NCI-H146 (cell line): ENCODE results near the gene EFCAB6.
A peak's percentile ranks its signal among the peaks of the same experiment; 100 is the strongest.

Experiments
- DNase-seq: peaks from one replicate; lab custom pipeline; 2025; lab: John Stamatoyannopoulos, UW

Gene EFCAB6

DNA sequence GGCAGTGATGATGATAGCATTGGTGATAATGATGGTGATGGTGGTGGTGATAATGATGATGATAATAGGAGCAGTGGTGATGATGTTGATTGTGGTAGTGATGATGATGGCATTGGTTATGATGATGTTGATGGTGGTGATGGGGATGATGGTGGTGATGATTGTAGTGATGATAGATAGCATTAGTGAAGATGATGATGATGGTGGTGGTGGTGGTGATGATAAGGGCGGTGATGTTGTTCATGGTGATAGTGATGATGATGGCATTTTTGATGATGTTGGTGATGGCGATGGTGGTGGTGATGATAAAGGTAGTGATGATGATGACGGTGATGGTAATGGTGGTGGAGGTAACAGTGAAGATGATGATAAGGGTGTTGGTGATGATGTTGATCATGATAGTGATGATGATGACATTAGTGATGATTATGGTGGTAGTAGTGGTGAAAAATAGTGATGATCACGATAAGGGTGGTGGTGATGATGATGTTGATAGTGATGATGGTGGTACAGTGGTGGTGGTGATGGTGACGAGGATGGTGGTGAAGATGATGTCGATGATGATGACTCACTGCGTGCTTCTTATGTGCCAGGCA is 307.3 kb downstream of the EFCAB6 start:
- no peak for DNase-seq

DNA sequence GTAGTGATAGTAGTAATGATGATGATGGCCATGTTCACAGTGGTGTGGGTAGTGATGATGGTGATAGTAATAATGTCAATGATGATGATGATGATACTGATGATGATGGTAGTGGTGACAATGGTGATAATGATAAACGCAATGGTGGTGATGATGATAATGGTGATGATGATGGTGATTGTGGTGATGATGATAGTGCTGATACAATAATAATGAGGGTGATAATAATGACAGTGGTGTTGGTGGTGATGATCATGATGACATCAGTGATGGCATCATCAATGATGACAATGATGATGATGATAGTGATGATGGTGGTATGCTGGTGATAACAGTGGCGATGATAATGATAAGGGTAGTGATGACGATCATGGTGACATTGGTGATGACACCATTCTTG is 308.0 kb downstream of the EFCAB6 start:
- no peak for DNase-seq

GRCh38 chr22:43502306-43502874 is 309.7 kb downstream of the EFCAB6 start:
- no peak for DNase-seq

GRCh38 chr22:43501878-43502277 is 310.2 kb downstream of the EFCAB6 start:
- DNase-seq, result peak; percentile 8

- no peak for DNase-seq
Measured at GRCh38 chr22:43500792-43501785, 311.0 kb downstream of the EFCAB6 start.

DNA sequence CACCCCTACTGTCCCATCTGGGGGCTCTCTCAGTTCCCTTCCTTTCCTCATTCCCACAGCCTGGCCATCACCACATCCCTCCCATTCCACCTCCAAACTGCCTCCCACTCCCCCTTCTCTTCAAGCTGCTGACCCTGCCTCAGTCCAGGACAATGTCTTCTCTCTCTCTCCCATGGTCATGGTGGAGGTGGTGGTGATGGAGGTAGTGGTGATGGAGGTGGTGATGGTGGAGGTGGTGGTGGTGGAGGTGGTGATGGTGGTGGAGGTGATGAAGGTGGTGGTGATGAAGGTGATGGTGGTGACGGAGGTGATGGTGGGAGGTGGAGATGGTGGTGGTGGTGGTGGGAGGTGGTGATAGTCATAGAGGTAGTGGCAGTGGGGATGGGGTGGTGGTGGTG is 313.2 kb downstream of the EFCAB6 start:
- no peak for DNase-seq

- no peak for DNase-seq
Measured at GRCh38 chr22:43497956-43498855, 313.9 kb downstream of the EFCAB6 start.

GRCh38 chr22:43493297-43493696 is 318.8 kb downstream of the EFCAB6 start:
- DNase-seq, result no peak

DNA sequence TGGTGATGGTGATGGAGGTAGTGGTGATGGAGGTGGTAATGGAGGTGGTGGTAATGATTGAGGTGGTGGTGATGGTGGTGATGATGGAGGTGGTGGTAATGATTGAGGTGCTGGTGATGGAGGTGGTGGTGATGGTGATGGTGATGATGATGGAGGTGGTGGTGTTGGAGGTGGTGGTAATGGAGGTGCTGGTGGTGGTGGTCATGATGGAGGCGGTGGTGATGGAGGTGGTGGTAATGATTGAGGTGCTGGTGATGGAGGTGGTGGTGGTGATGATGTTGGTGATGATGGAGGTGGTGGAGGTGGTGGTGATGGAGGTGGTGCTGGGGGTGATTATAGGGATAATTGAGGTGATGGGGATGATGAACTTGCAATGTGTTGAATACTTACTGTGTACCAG is 320.4 kb downstream of the EFCAB6 start:
- DNase-seq, result no peak

DNA sequence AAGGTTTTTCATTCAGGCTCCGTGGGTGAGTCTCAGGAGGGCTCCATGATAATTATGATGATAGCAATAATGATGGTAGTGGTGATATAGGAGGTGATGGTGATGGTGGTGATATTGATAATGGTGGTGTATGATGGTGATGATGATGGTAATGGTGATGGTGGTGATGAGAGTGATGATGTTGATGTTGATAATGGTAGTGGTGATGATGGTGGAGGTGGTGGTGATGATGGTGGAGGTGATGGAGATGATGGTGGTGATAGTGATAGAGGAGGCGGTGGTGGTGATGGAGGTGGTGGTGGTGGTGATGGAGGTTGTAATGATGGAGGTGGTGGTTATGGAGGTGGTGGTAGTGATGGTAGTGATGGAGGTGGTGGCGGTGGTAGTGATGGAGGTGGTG is 320.9 kb downstream of the EFCAB6 start:
- DNase-seq, result no peak

DNA sequence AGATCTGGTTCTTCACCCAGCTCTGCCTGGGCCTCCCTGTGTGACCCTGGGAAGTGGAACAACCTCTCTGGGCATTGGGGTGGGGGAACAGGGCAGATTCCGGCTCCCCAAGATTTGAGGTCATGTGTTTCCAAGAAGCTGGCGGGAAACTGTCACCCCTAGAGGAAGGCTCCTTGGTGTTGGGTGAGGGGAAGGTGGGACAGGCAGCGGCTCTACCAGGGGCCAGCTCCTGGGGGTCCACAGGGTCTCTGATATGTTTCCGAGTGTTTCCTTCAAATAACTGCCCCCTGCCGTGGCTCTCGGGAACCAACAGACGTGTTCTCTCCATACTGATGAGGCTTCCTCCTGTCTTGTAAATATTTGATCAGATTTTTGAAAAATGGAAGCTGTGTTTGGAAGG is 321.8 kb downstream of the EFCAB6 start:
- DNase-seq, result no peak

GRCh38 chr22:43488937-43489336 is 323.2 kb downstream of the EFCAB6 start:
- no peak for DNase-seq

DNA sequence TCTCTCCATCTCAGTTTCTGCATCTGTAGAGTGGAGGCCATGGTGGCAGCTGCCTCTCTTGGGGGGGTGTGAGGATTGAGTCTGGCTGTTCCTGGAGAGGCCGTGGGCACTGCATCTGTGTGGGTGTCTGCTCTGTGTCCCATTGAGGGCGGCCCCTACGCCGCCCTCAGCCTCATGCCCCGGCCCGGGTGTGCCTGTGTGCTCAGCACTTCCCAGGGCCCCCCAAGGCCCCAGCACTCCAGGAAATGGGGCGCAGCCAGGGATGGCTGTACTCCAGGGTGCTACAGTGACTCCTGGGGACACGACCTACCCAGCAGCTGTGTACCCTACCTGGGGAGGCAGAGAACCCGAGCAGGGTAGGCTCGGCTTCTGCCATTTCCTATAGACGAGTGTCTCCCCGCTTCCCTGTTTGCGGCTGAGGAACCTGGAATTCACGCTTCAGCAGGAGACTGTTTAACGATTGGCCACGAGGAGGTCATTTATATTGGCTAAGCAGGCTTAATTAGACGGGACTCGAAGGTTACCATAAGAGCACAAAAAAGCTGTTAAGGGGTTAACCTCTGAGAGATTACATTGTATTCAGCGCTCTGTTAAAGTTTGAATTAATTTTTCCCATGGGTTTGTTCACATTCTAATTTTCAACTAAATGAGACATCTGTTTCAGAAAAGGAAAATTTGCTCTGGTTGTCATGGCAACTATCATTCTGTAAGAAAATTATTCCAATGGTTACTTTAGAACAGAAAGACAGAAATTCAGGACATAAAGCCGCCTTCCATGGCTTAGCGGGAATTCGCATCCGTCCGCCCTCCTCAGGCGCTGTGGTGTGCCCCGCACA is 323.9 kb downstream of the EFCAB6 start:
- DNase-seq, result no peak

GRCh38 chr22:43487311-43488030 is 324.6 kb downstream of the EFCAB6 start:
- no peak for DNase-seq

DNA sequence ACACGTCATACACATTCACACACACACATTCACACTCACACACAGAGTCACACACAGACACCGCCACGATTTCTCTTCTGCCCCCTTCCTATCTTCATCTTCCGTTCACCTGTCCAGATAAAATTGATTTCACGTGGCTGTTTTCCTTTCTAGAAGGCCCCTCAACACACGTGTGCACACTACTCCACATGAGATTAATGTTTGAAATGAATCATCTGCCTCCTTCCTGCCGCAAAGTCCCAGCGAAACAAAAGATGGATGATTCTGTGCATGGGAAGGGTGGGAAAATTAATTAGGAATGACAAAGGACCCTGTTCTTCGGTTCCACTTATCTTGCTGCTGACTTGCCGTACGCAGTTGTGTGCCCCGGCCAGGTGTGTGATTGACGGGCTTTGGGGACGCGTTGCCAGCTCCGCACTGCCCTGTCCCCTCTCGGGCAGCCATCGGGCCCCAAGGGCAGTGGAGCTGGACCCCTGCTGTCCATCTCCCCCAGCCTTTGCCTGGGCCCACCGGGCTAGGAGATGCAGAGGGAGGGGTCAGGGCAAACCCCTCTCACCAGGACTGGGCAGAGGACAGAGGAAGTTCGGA is 326.5 kb downstream of the EFCAB6 start:
- no peak for DNase-seq

DNA sequence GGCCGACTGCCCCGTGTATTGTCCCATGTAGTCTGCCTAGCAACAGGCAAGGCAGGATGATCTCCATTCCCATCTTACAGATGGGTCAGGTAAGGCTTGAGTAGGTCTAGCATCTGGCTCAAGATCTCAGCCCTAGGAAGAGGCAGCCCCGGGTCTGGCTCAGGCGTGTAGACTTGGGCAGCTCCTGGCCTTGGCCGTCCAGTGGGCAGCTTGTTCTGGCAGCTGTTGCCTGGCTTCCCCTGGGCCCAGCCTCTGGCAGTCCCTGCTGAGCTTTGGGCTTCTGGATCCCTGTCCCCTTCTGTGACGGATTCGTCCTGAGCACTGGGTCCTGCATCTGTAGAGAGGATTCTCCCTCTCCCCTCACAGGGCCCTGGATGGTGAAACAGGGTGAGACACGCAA is 327.9 kb downstream of the EFCAB6 start:
- no peak for DNase-seq

DNA sequence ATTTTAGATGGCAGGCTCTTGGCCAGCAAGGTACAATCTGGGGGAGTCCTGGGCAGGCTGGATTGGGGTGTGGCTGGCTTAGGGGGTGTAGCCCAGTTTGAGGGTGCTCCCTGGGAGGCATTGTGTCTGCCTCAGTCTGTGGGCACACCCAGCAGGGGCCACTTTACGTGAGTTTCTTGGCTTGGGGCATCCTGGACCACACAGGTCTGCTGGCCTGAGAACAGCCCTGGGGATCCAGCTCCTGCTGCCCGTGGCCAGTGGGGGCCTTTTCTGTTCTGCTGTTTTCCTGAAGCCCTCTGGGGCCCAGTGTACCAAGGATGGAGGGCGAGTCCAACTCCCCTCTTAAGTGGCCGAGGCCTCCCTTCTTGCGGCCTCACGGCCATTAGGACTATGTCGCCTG is 328.4 kb downstream of the EFCAB6 start:
- no peak for DNase-seq

GRCh38 chr22:43483266-43483665 is 328.8 kb downstream of the EFCAB6 start:
- no peak for DNase-seq

DNA sequence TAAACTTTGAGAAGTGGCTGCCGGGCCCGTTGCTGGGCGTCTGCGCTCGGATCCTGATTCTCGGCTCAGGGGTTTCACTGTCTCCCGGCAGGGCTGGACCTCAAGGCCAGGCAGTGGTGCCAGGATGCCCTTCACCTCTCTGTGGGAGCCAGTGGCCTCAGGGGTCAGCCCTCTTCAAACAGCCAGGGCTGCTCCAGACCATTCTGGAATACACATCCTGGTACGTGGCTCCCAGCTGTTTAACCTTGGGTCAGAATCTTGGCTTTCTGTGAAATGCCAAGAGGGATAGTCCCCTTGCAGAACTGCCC is 329.8 kb downstream of the EFCAB6 start:
- DNase-seq, result no peak
